H9 (cell line): ENCODE measurements around the gene MED15. TPM values are rescaled to one million over a fixed set of nuclear protein-coding genes. Genes with fewer than 3 reads are reported as not detected.

Source experiments
- DNase-seq: peaks from one replicate; pipeline ENCODE4 v3.0.0-alpha.2; 2017
- H2AFZ ChIP-seq: one replicate; pipeline ENCODE4 v1.6.1; 2013; ENCODE audit warnings: mild to moderate bottlenecking, low read length, control low read depth, moderate library complexity
- H2AK5ac ChIP-seq: 2 replicates; pipeline ENCODE4 v1.6.1; 2013; ENCODE audit warnings: low read length, control low read depth, mixed read lengths; ENCODE audit not compliant: insufficient read length
- H2BK120ac ChIP-seq: one replicate; pipeline ENCODE4 v1.6.1; 2013; ENCODE audit warnings: low read depth, mild to moderate bottlenecking, low read length, control low read depth, inconsistent platforms; ENCODE audit not compliant: poor library complexity, severe bottlenecking
- H2BK12ac ChIP-seq: 2 replicates; pipeline ENCODE4 v1.6.1; 2013; ENCODE audit warnings: low read length, control low read depth, mixed read lengths, low read depth; ENCODE audit not compliant: insufficient read length
- H2BK15ac ChIP-seq: 2 replicates; pipeline ENCODE4 v1.6.1; 2013; ENCODE audit warnings: low read depth, low read length, control low read depth
- H2BK20ac ChIP-seq: one replicate; pipeline ENCODE4 v1.6.1; 2013; ENCODE audit warnings: low read depth, mild to moderate bottlenecking, low read length, control low read depth, inconsistent platforms; ENCODE audit not compliant: poor library complexity, severe bottlenecking
- H2BK5ac ChIP-seq: 2 replicates; pipeline ENCODE4 v1.6.1; 2013; ENCODE audit warnings: low read length, control low read depth, mixed read lengths; ENCODE audit not compliant: insufficient read length
- H3K14ac ChIP-seq: 2 replicates; pipeline ENCODE4 v1.6.1; 2013; ENCODE audit warnings: low read length, control low read depth; ENCODE audit not compliant: insufficient read depth
- H3K18ac ChIP-seq: 2 replicates; pipeline ENCODE4 v1.6.1; 2013; ENCODE audit warnings: low read depth, mild to moderate bottlenecking, mixed read lengths, low read length, control low read depth; ENCODE audit not compliant: insufficient read length
- H3K23ac ChIP-seq: 2 replicates; pipeline ENCODE4 v1.6.1; 2013; ENCODE audit warnings: low read length, control low read depth, mixed read lengths, low read depth; ENCODE audit not compliant: insufficient read length
- H3K23me2 ChIP-seq: 2 replicates; pipeline ENCODE4 v1.6.1; 2013; ENCODE audit warnings: low read depth, mild to moderate bottlenecking, mixed read lengths, low read length, control low read depth; ENCODE audit not compliant: insufficient read length, poor library complexity, severe bottlenecking
- H3K27ac ChIP-seq: 2 replicates; pipeline ENCODE4 v1.5.1; 2013; ENCODE audit warnings: low read length, control low read depth, mixed read lengths, low read depth; ENCODE audit not compliant: insufficient read length
- H3K27me3 ChIP-seq: 2 replicates; pipeline ENCODE4 v1.6.1; 2013; ENCODE audit warnings: low read length, control low read depth, inconsistent platforms; ENCODE audit not compliant: insufficient read depth
- H3K4ac ChIP-seq: 2 replicates; pipeline ENCODE4 v1.6.1; 2013; ENCODE audit warnings: low read depth, mild to moderate bottlenecking, control low read depth, inconsistent platforms, low read length, moderate library complexity
- H3K4me1 ChIP-seq: 2 replicates; pipeline ENCODE4 v1.6.1; 2013; ENCODE audit warnings: low read length, control low read depth, inconsistent platforms; ENCODE audit not compliant: insufficient read depth
- H3K4me2 ChIP-seq: 2 replicates; pipeline ENCODE4 v1.6.1; 2013; ENCODE audit warnings: low read length, control low read depth, mixed read lengths; ENCODE audit not compliant: insufficient read length, insufficient read depth
- H3K56ac ChIP-seq: 2 replicates; pipeline ENCODE4 v1.6.1; 2013; ENCODE audit warnings: low read depth, mild to moderate bottlenecking, mixed read lengths, low read length, control low read depth; ENCODE audit not compliant: insufficient read length
- H3K79me1 ChIP-seq: 2 replicates; pipeline ENCODE4 v1.6.1; 2013; ENCODE audit warnings: low read depth, mild to moderate bottlenecking, moderate library complexity, low read length, control low read depth, inconsistent platforms; ENCODE audit not compliant: insufficient read depth, poor library complexity, severe bottlenecking
- H3K79me2 ChIP-seq: 2 replicates; pipeline ENCODE4 v1.6.1; 2013; ENCODE audit warnings: low read length, control low read depth, inconsistent platforms; ENCODE audit not compliant: insufficient read depth
- H3K9ac ChIP-seq: 2 replicates; pipeline ENCODE4 v1.6.1; 2013; ENCODE audit warnings: low read length, control low read depth, mixed read lengths; ENCODE audit not compliant: insufficient read length; ENCODE audit errors: extremely low read depth
- H3K9me3 ChIP-seq: one replicate; pipeline ENCODE4 v1.6.1; 2013; ENCODE audit warnings: low read depth, low read length, inconsistent platforms; ENCODE audit not compliant: control insufficient read depth
- H3T11ph ChIP-seq: one replicate; pipeline ENCODE4 v1.6.1; 2013; ENCODE audit warnings: mild to moderate bottlenecking, low read length, control low read depth, inconsistent platforms
- H4K20me1 ChIP-seq: one replicate; pipeline ENCODE4 v1.6.1; 2013; ENCODE audit not compliant: control insufficient read depth, insufficient read length, insufficient read depth
- H4K5ac ChIP-seq: 2 replicates; pipeline ENCODE4 v1.6.1; 2013; ENCODE audit warnings: low read depth, mild to moderate bottlenecking, mixed read lengths, low read length, control low read depth; ENCODE audit not compliant: insufficient read length
- H4K8ac ChIP-seq: replicated peaks from 2 replicates; pipeline ENCODE4 v1.6.1; 2013; ENCODE audit warnings: low read length, control low read depth, mixed read lengths, low read depth; ENCODE audit not compliant: insufficient read length
- H4K91ac ChIP-seq: 2 replicates; pipeline ENCODE4 v1.6.1; 2013; ENCODE audit warnings: low read depth, mild to moderate bottlenecking, moderate library complexity, mixed read lengths, low read length, control low read depth; ENCODE audit not compliant: insufficient read length
- H3K27ac Mint-ChIP-seq, 3 experiments: 2 replicates in 2 of 3; 3 replicates in 1 of 3; pipeline ENCODE4 v1.8.0; 2020 to 2021; ENCODE audit warnings: mixed read lengths in 3 of 3, mild to moderate bottlenecking in 1 of 3, moderate library complexity in 1 of 3
- H3K27me3 Mint-ChIP-seq: 2 replicates; pipeline ENCODE4 v1.8.0; 2021; ENCODE audit warnings: low read depth, mild to moderate bottlenecking, moderate library complexity, mixed read lengths
- H3K36me3 Mint-ChIP-seq, 3 experiments: 2 replicates in 2 of 3; 3 replicates in 1 of 3; pipeline ENCODE4 v1.8.0; 2020 to 2021; ENCODE audit warnings: low read depth in 3 of 3, mixed read lengths in 3 of 3; ENCODE audit not compliant: insufficient read depth in 1 of 3
- H3K4me1 Mint-ChIP-seq, 2 experiments: 2 replicates each; pipeline ENCODE4 v1.8.0; 2020; ENCODE audit warnings: mixed read lengths in 2 of 2
- H3K4me3 Mint-ChIP-seq, 2 experiments: 2 replicates in 1 of 2; 3 replicates in 1 of 2; pipeline ENCODE4 v1.8.0; 2020 to 2021; ENCODE audit warnings: mild to moderate bottlenecking in 2 of 2, mixed read lengths in 2 of 2, moderate library complexity in 1 of 2
- H3K9me3 Mint-ChIP-seq, 2 experiments: 2 replicates in 1 of 2; 3 replicates in 1 of 2; pipeline ENCODE4 v1.8.0; 2020; ENCODE audit warnings: mild to moderate bottlenecking in 2 of 2, mixed read lengths in 2 of 2, moderate library complexity in 1 of 2
- WGBS: extraction: QIAGEN DNeasy Blood & Tissue Kit; methylation state at CpG from one replicate; pipeline ENCODE4 v1.1.7; 2013; ENCODE audit warnings: missing lambda C conversion rate, low lambda C conversion rate, mixed read lengths; ENCODE audit not compliant: insufficient read length; ENCODE audit errors: extremely low coverage; 5-methylcytosine and 5-hydroxymethylcytosine counted together
- total RNA-seq: library from RNA; stranded (reverse); gene quantifications from 2 replicates; pipeline ENCODE4 v1.2.1, GENCODE V29; 2021
- TF ChIP-seq, protein P1 (sequence below): fragments of 200-600 bp; sonication (generic); conservative IDR thresholded peaks from 3 replicates; pipeline ENCODE4 v1.8.0; 2021; ENCODE audit warnings: antibody characterized with exemption, mild to moderate bottlenecking

MED15 gene
- total RNA-seq, 1 experiment from 2014 or later = 47.4 TPM

DNA sequence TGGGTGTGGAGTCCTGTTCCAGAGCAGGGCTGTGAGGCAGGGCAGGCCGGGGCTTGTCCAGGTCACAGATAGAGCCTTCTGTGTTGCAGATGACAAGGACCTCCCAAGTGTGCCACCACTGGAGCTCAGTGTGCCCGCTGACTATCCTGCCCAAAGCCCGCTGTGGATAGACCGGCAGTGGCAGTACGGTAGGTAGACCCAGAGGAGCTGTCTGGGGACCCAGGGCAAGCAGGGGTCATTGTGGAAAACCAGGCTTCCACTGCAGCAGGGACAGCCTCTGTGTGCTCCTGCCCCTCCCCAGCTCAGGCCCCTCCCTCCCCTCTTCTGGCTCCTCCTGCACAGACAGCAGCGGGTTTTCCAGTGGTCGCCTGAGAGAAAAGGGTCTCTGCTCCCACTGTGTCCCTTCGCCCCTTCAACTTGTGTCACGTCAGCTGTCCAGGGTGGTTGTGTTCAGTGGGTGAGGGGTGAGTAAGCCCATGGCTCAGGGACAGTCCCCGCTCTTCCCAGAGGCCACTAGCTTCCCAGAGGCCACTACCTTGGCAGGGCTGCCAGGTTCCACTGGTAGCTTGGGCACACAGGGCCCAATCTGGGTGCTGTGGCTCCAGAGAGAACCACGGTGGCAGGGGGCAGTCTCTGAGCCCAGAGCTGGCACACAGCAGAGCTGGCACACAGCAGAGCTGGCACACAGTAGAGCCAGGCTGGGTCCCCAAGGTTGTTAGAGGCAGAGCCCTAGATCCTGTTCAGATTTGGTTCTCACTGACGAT is 78.4 kb downstream of the MED15 start:
- no peak overlapping the region for H3K56ac ChIP-seq
- no peak overlapping the region for H4K5ac ChIP-seq
- H3K18ac ChIP-seq = no peak overlapping the region
- no peak overlapping the region for H2BK15ac ChIP-seq
- no peak overlapping the region for H2BK20ac ChIP-seq
- no peak for DNase-seq
- H3K4me1 ChIP-seq = no peaks in the 10 kb centered on the region
- H2AK5ac ChIP-seq = no peak overlapping the region
- no peak overlapping the region for H3K4me2 ChIP-seq
- H3K9me3 ChIP-seq = no peaks in the 10 kb centered on the region
- H3K4me3 Mint-ChIP-seq = no peak overlapping the region
- no peak overlapping the region for H3K9ac ChIP-seq
- no peak overlapping the region for H4K91ac ChIP-seq
- no CpG with 5 or more reads among the region's 12 CpGs for WGBS
- TF ChIP-seq, protein P1, sequence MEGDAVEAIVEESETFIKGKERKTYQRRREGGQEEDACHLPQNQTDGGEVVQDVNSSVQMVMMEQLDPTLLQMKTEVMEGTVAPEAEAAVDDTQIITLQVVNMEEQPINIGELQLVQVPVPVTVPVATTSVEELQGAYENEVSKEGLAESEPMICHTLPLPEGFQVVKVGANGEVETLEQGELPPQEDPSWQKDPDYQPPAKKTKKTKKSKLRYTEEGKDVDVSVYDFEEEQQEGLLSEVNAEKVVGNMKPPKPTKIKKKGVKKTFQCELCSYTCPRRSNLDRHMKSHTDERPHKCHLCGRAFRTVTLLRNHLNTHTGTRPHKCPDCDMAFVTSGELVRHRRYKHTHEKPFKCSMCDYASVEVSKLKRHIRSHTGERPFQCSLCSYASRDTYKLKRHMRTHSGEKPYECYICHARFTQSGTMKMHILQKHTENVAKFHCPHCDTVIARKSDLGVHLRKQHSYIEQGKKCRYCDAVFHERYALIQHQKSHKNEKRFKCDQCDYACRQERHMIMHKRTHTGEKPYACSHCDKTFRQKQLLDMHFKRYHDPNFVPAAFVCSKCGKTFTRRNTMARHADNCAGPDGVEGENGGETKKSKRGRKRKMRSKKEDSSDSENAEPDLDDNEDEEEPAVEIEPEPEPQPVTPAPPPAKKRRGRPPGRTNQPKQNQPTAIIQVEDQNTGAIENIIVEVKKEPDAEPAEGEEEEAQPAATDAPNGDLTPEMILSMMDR = no peak
- no peaks in the 10 kb centered on the region for H3K27me3 ChIP-seq
- no peaks in the 10 kb centered on the region for H3K79me2 ChIP-seq
- H3T11ph ChIP-seq = no peak overlapping the region
- no peak overlapping the region for H3K27ac ChIP-seq
- H2BK120ac ChIP-seq = no peak overlapping the region
- H2BK12ac ChIP-seq = no peak overlapping the region
- no peaks in the 10 kb centered on the region for H3K79me1 ChIP-seq
- no peak overlapping the region for H3K23ac ChIP-seq
- H3K4me1 Mint-ChIP-seq = peaks cover 6 to 13% of the 10 kb centered on the region in 2 experiments
- no peaks in the 10 kb centered on the region for H3K27me3 Mint-ChIP-seq
- H3K23me2 ChIP-seq = no peaks in the 10 kb centered on the region
- peaks cover 2 to 38% (median 24%) of the 10 kb centered on the region in 3 experiments; a peak in 6 of 7 replicates for H3K36me3 Mint-ChIP-seq
- H4K20me1 ChIP-seq = peaks cover under 1% of the 10 kb centered on the region
- H3K27ac Mint-ChIP-seq = peak overlapping the region in 2 of 3 experiments; percentile 28 to 55; a peak in 1 of 7 replicates
- H3K9me3 Mint-ChIP-seq = no peaks in the 10 kb centered on the region
- H2BK5ac ChIP-seq = no peak overlapping the region
- H3K14ac ChIP-seq = no peak overlapping the region
- no peak overlapping the region for H4K8ac ChIP-seq
- no peak overlapping the region for H3K4ac ChIP-seq
- no peak overlapping the region for H2AFZ ChIP-seq
